Calu3 (cell line): Measurements from ENCODE around the gene BPI. TPM values are rescaled to one million over a fixed set of nuclear protein-coding genes. Genes with fewer than 3 reads are reported as not detected.

Experiments used
- BruUV-seq: library from RNA; stranded (reverse); fragments of 400-500 nt; replicated peaks from 2 replicates; lab custom pipeline; 2021; lab: Mats Ljungman, UMichigan
- CTCF ChIA-PET: fragments of 300-600 bp; sonication (Branson Sonifier 250); formaldehyde crosslinking; loops from one replicate; lab custom pipeline; 2022; ENCODE audit warnings: antibody characterized with exemption; lab: Charles Lee
- DNase-seq: peaks from one replicate; pipeline ENCODE4 v3.0.0; 2022
- H3K27ac Mint-ChIP-seq: one replicate; pipeline ENCODE4 v1.8.0; 2022; ENCODE audit warnings: mixed read lengths; ENCODE audit not compliant: unreplicated experiment
- H3K27me3 Mint-ChIP-seq: one replicate; pipeline ENCODE4 v1.8.0; 2022; ENCODE audit warnings: mixed read lengths; ENCODE audit not compliant: unreplicated experiment
- H3K36me3 Mint-ChIP-seq: one replicate; pipeline ENCODE4 v1.8.0; 2022; ENCODE audit warnings: mild to moderate bottlenecking, moderate library complexity, mixed read lengths; ENCODE audit not compliant: insufficient read depth, unreplicated experiment
- H3K4me1 Mint-ChIP-seq: one replicate; pipeline ENCODE4 v1.8.0; 2022; ENCODE audit warnings: mild to moderate bottlenecking, low read depth, mixed read lengths; ENCODE audit not compliant: unreplicated experiment
- H3K4me3 Mint-ChIP-seq: one replicate; pipeline ENCODE4 v1.8.0; 2022; ENCODE audit warnings: mild to moderate bottlenecking, low read depth, moderate library complexity, mixed read lengths; ENCODE audit not compliant: unreplicated experiment
- H3K9me3 Mint-ChIP-seq: one replicate; pipeline ENCODE4 v1.8.0; 2022; ENCODE audit warnings: low read depth, mixed read lengths; ENCODE audit not compliant: unreplicated experiment
- intact Hi-C: fragments of 100-400 bp; cut with micrococcal nuclease; formaldehyde crosslinking; loops from one replicate; pipeline ENCODE4 v1.10.0; 2022; ENCODE audit not compliant: unreplicated experiment
- total RNA-seq: library from RNA; stranded (reverse); gene quantifications from 2 replicates; pipeline ENCODE4 v1.2.3, GENCODE V29; 2022
- TF ChIP-seq, protein P1 (sequence below): fragments of 200-600 bp; IDR thresholded peaks from one replicate; pipeline ENCODE4 v1.8.0; 2022; ENCODE audit warnings: antibody characterized with exemption; ENCODE audit not compliant: unreplicated experiment

BPI gene
- total RNA-seq, 1 experiment from 2014 or later = not detected

GRCh38 chr20:38256966-38257365 lies 47.0 kb upstream of the BPI start:
- intact Hi-C loops = no loop called here
- Mint-ChIP-seq H3K27me3 (peaks cover 77% of the 10 kb centered on the region), H3K9me3 (no peaks in the 10 kb centered on the region), H3K4me3 (no peak overlapping the region), H3K4me1 (peaks cover 16% of the 10 kb centered on the region), H3K27ac (no peak overlapping the region), H3K36me3 (no peaks in the 10 kb centered on the region)
- no peak for DNase-seq
- CTCF ChIA-PET = no interaction called here
- TF ChIP-seq, protein P1, sequence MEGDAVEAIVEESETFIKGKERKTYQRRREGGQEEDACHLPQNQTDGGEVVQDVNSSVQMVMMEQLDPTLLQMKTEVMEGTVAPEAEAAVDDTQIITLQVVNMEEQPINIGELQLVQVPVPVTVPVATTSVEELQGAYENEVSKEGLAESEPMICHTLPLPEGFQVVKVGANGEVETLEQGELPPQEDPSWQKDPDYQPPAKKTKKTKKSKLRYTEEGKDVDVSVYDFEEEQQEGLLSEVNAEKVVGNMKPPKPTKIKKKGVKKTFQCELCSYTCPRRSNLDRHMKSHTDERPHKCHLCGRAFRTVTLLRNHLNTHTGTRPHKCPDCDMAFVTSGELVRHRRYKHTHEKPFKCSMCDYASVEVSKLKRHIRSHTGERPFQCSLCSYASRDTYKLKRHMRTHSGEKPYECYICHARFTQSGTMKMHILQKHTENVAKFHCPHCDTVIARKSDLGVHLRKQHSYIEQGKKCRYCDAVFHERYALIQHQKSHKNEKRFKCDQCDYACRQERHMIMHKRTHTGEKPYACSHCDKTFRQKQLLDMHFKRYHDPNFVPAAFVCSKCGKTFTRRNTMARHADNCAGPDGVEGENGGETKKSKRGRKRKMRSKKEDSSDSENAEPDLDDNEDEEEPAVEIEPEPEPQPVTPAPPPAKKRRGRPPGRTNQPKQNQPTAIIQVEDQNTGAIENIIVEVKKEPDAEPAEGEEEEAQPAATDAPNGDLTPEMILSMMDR = no peak
- BruUV-seq = no TSS peak

- no peaks in the 10 kb centered on the region for H3K36me3 Mint-ChIP-seq
- H3K27ac Mint-ChIP-seq = no peak overlapping the region
- DNase-seq = no peak
- H3K4me3 Mint-ChIP-seq = no peak overlapping the region
- no TSS peak for BruUV-seq
- CTCF ChIA-PET = interaction anchor here (0.8 kb wide), 1 partner anchor 14 kb away, joined by 3 read pairs; no protein-coding TSS in a partner anchor
- peaks cover 79% of the 10 kb centered on the region for H3K27me3 Mint-ChIP-seq
- TF ChIP-seq, protein P1 = no peak
- intact Hi-C loops = no loop called here
- no peaks in the 10 kb centered on the region for H3K9me3 Mint-ChIP-seq
- H3K4me1 Mint-ChIP-seq = peaks cover 16% of the 10 kb centered on the region
These were observed 45.3 kb upstream of the BPI start for GRCh38 chr20:38258545-38259215.

DNA sequence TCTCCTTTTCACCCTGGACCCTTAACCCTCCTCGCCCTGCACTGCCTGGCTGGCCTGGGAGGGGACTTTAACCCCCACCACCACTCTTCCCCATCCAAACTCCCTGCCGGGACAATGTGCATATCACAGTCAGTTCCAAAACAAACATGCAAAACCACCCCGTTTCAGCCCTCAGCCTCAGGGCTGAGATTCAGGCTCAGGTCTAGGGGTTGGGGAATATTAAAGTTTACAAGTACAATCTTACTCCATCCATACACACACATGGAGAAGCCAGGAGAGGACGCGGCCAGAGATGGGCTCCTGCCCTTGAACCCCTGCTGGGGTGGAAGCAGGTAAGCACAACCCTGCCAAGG lies 44.0 kb upstream of the BPI start:
- Mint-ChIP-seq H3K27ac (no peak overlapping the region), H3K36me3 (no peaks in the 10 kb centered on the region), H3K4me1 (peaks cover 16% of the 10 kb centered on the region), H3K4me3 (peak overlapping the region; percentile 60), H3K9me3 (no peaks in the 10 kb centered on the region), H3K27me3 (peaks cover 92% of the 10 kb centered on the region)
- no TSS peak for BruUV-seq
- TF ChIP-seq, protein P1 = no peak
- CTCF ChIA-PET = no interaction called here
- intact Hi-C loops = no loop called here
- no peak for DNase-seq

DNA sequence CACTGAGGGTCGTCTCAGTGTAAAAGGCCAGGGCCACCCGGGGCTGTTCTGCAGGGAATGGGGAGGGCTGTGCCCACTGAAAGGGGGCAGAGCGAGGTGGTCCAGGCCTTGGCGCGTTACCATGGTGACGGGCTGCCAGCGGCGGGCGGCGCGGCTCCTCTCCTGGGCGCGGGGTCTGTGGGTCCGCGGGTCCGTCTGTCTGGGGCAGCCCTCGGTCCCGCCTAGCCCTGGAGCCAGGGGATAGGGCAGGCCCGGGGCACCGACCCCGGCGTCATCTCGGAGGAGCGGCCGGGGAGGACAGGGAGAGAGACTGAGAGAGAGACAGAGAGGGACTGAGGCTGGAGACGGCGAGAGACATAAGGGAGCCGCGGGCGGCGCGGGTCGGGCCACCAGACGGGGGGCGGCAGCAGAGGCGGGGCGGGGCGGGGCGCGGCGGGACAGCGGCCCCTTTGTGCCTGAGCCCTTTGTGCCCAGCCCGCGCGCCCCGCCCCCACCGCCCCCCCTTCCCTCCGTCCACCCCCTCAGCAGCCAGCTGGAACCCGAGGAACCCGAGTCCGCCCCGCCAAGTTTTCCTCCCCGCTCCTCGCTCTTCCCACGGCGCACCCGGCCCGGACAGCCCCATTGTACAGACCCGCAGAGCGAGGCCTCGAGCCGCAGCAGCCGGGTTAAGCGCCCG lies 43.4 kb upstream of the BPI start, which contains the start of gene KIAA1755:
KIAA1755 (minus strand) TSS at position 358 of the 676 bp plus-strand sequence; CDS start at position 123, 235 bp downstream.
- no peaks in the 10 kb centered on the region for H3K36me3 Mint-ChIP-seq
- no peak for DNase-seq
- TF ChIP-seq, protein P1 = no peak
- peak within 1 kb of the TSS; percentile 60 for H3K4me3 Mint-ChIP-seq
- peaks cover 16% of the 10 kb centered on the region for H3K4me1 Mint-ChIP-seq
- no TSS peak for BruUV-seq
- peaks cover 94% of the 10 kb centered on the region for H3K27me3 Mint-ChIP-seq
- no peak within 1 kb of the TSS for H3K27ac Mint-ChIP-seq
- intact Hi-C loops = no loop called here
- CTCF ChIA-PET = interaction anchor here (0.6 kb wide), 1 partner anchor 483 kb away, joined by 6 read pairs; no protein-coding TSS in a partner anchor
- H3K9me3 Mint-ChIP-seq = no peaks in the 10 kb centered on the region
